A549 (cell line): ENCODE measurements around the gene FAM118B. TPM values are rescaled to one million over a fixed set of nuclear protein-coding genes. Genes with fewer than 3 reads are reported as not detected.

Experiments used
- ATAC-seq, 2 experiments: fragments of 200-7000 bp in 1 of 2; fragments of >200 bp in 1 of 2; cut with Nextera tagmentation in 1 of 2; cut with Tn5 transposase in 1 of 2; 3 replicates each; pipeline versions ENCODE4 v1.8.0 to v1.9.1; 2018 to 2020; ENCODE audit warnings: mild to moderate bottlenecking in 1 of 2, moderate library complexity in 1 of 2
- CTCF ChIA-PET: fragments of 300-600 bp; sonication (Branson Sonifier 250); formaldehyde crosslinking; extraction: SDS; loops from one replicate; lab custom pipeline; 2021; ENCODE audit warnings: antibody characterized with exemption, inconsistent platforms; lab: Yijun Ruan, JAX
- POLR2A ChIA-PET: fragments of 350-600 bp; formaldehyde crosslinking; extraction: SDS; loops from one replicate; lab custom pipeline; 2021; ENCODE audit warnings: antibody characterized with exemption, inconsistent platforms; lab: Yijun Ruan, JAX
- DNase-seq, 2 experiments: peaks; one replicate each; pipeline versions ENCODE4 v3.0.0 to v3.0.0-alpha.2; 2011 to 2016; ENCODE audit warnings: low read depth in 1 of 2, low spot score in 1 of 2
- FAIRE-seq: peaks from 2 replicates; lab custom pipeline; 2011; peaks lifted over from hg19 to GRCh38; lab: Jason Lieb, UNC
- H3K27ac ChIP-seq, 2 experiments: fragments of >200 bp; sonication (Bioruptor Twin); formaldehyde crosslinking; 3 replicates each; pipeline ENCODE4 v1.5.1; 2016 to 2017
- H3K4me1 ChIP-seq: fragments of >200 bp; sonication (Bioruptor Twin); formaldehyde crosslinking; 3 replicates; pipeline ENCODE4 v1.6.1; 2016
- H3K4me2 ChIP-seq: fragments of >200 bp; sonication (Bioruptor Twin); formaldehyde crosslinking; 3 replicates; pipeline ENCODE4 v1.6.1; 2016
- H3K4me3 ChIP-seq: fragments of >200 bp; sonication (Bioruptor Twin); formaldehyde crosslinking; 3 replicates; pipeline ENCODE4 v1.5.1; 2016
- H3K9me3 ChIP-seq: fragments of >200 bp; sonication (Bioruptor Twin); formaldehyde crosslinking; 3 replicates; pipeline ENCODE4 v1.6.1; 2016
- CEBPB ChIP-seq, 2 experiments: fragments of >200 bp in 1 of 2; sonication (Bioruptor Twin) in 1 of 2; formaldehyde crosslinking in 1 of 2; IDR thresholded peaks; 2 replicates each; pipeline ENCODE4 v1.6.1; 2012 to 2016
- EHF ChIP-seq: fragments of 250-450 bp; sonication (Bioruptor Pico); IDR thresholded peaks from 2 replicates; pipeline ENCODE4 v1.5.0; 2020; ENCODE audit warnings: mild to moderate bottlenecking
- EP300 ChIP-seq, 2 experiments: fragments of >200 bp; sonication (Bioruptor Twin); formaldehyde crosslinking; IDR thresholded peaks; 2 replicates in 1 of 2; 3 replicates in 1 of 2; pipeline ENCODE4 v1.6.1; 2016 to 2017
- ESRRA ChIP-seq: fragments of 150-350 bp; IDR thresholded peaks from 2 replicates; pipeline ENCODE4 v1.6.1; 2014; ENCODE audit warnings: mild to moderate bottlenecking, low read length, borderline replicate concordance
- FOSB ChIP-seq: fragments of 250-450 bp; sonication (Bioruptor Pico); IDR thresholded peaks from 2 replicates; pipeline ENCODE4 v1.5.0; 2020; ENCODE audit warnings: mild to moderate bottlenecking, moderate library complexity
- GATA3 ChIP-seq: IDR thresholded peaks from 2 replicates; pipeline ENCODE4 v1.6.1; 2012; ENCODE audit warnings: borderline replicate concordance
- HDAC2 ChIP-seq: fragments of 200-600 bp; sonication (generic); IDR thresholded peaks from 2 replicates; pipeline ENCODE4 v1.6.1; 2016
- HEYL ChIP-seq: fragments of 250-450 bp; sonication (Bioruptor Pico); IDR thresholded peaks from 2 replicates; pipeline ENCODE4 v1.8.0; 2021; ENCODE audit warnings: mild to moderate bottlenecking, moderate library complexity
- JUN ChIP-seq, 2 experiments: fragments of >200 bp; sonication (Bioruptor Twin); formaldehyde crosslinking; IDR thresholded peaks; 2 replicates in 1 of 2; 3 replicates in 1 of 2; pipeline ENCODE4 v1.6.1; 2016 to 2017
- JUNB ChIP-seq: fragments of >200 bp; sonication (Bioruptor Twin); formaldehyde crosslinking; IDR thresholded peaks from 2 replicates; pipeline ENCODE4 v1.6.1; 2016
- MAFK ChIP-seq: fragments of 450-650 bp; IDR thresholded peaks from 2 replicates; pipeline ENCODE4 v1.6.1; 2014; ENCODE audit not compliant: partially characterized antibody
- MYC ChIP-seq: IDR thresholded peaks from 2 replicates; pipeline ENCODE4 v1.6.1; 2012; ENCODE audit warnings: mild to moderate bottlenecking, inconsistent platforms, low read length, improper control_type of control experiment, borderline replicate concordance
- NFE2L2 ChIP-seq: fragments of 150-350 bp; conservative IDR thresholded peaks from 2 replicates; pipeline ENCODE4 v1.6.1; 2014; ENCODE audit warnings: low read length
- NPAS2 ChIP-seq: fragments of 250-450 bp; sonication (Bioruptor Pico); IDR thresholded peaks from 2 replicates; pipeline ENCODE4 v1.8.0; 2022; ENCODE audit warnings: mild to moderate bottlenecking, moderate library complexity, borderline replicate concordance
- POLR2A ChIP-seq: IDR thresholded peaks from 2 replicates; pipeline ENCODE4 v1.6.1; 2012; ENCODE audit warnings: mild to moderate bottlenecking, low read length
- RAD21 ChIP-seq, 2 experiments: fragments of >200 bp in 1 of 2; sonication (Bioruptor Twin) in 1 of 2; formaldehyde crosslinking in 1 of 2; IDR thresholded peaks in 1 of 2; conservative IDR thresholded peaks in 1 of 2; 2 replicates in 1 of 2; 3 replicates in 1 of 2; pipeline ENCODE4 v1.6.1; 2012 to 2018; ENCODE audit warnings: inconsistent platforms in 1 of 2
- RCOR1 ChIP-seq: fragments of 150-350 bp; IDR thresholded peaks from 2 replicates; pipeline ENCODE4 v1.6.1; 2014; ENCODE audit warnings: antibody characterized with exemption, low read length, low read depth
- TFCP2L1 ChIP-seq: fragments of 250-450 bp; sonication (Bioruptor Pico); IDR thresholded peaks from 2 replicates; pipeline ENCODE4 v1.5.0; 2021; ENCODE audit warnings: mild to moderate bottlenecking
- TP53 ChIP-seq: fragments of 250-450 bp; sonication (Bioruptor Pico); IDR thresholded peaks from 2 replicates; pipeline ENCODE4 v1.5.0; 2021; ENCODE audit warnings: mild to moderate bottlenecking, moderate library complexity
- ZC3H11A ChIP-seq: fragments of 450-650 bp; IDR thresholded peaks from 2 replicates; pipeline ENCODE4 v1.6.1; 2014; ENCODE audit warnings: antibody characterized with exemption, mild to moderate bottlenecking
- ZFP36 ChIP-seq: fragments of 450-650 bp; IDR thresholded peaks from 2 replicates; pipeline ENCODE4 v1.6.1; 2014; ENCODE audit warnings: borderline replicate concordance; ENCODE audit not compliant: partially characterized antibody
- ZSCAN20 ChIP-seq: fragments of 250-450 bp; sonication (Bioruptor Pico); IDR thresholded peaks from 2 replicates; pipeline ENCODE4 v1.8.0; 2022; ENCODE audit warnings: mild to moderate bottlenecking, moderate library complexity
- WGBS: methylation state at CpG from one replicate; pipeline ENCODE4 v1.1.6; 2017; ENCODE audit errors: missing lambda C conversion rate; 5-methylcytosine and 5-hydroxymethylcytosine counted together
- polyA plus RNA-seq, 4 experiments: library from polyadenylated mRNA; depleted of rRNA in 3 of 4; stranded (reverse); fragments of >200 nt; fragmentation: RNase III in 1 of 4; extraction: RNeasy Plus Mini Kit Qiagen cat#74134 plus additional on column Dnase treatment in 1 of 4; gene quantifications; 2 replicates in 3 of 4; 3 replicates in 1 of 4; pipeline ENCODE4 v1.2.3, GENCODE V29; 2011 to 2017
- TF ChIP-seq, protein P1 (sequence below): fragments of 200-600 bp; sonication (generic); IDR thresholded peaks from 2 replicates; pipeline ENCODE4 v1.6.1; 2016; ENCODE audit warnings: antibody characterized with exemption, mild to moderate bottlenecking, moderate library complexity
- TF ChIP-seq, protein P2 (sequence below): fragments of 250-450 bp; sonication (Bioruptor Pico); IDR thresholded peaks from 2 replicates; pipeline ENCODE4 v1.5.0; 2020; ENCODE audit warnings: low read depth, mild to moderate bottlenecking, moderate library complexity
- TF ChIP-seq, protein P3 (sequence below): fragments of 250-450 bp; sonication (Bioruptor Pico); IDR thresholded peaks from 2 replicates; pipeline ENCODE4 v1.5.0; 2021; ENCODE audit warnings: mild to moderate bottlenecking, moderate library complexity, borderline replicate concordance
- TF ChIP-seq, protein P4 (sequence below): fragments of >200 bp; sonication (Bioruptor Twin); formaldehyde crosslinking; IDR thresholded peaks from 3 replicates; pipeline ENCODE4 v1.5.1; 2016
- TF ChIP-seq, protein P5 (sequence below): IDR thresholded peaks from 2 replicates; pipeline ENCODE4 v1.6.1; 2012

The FAM118B gene
- polyA plus RNA-seq, 2 of the 4 experiments (the other 2 are of a cell fraction): 14.9 to 23.9 TPM

DNA sequence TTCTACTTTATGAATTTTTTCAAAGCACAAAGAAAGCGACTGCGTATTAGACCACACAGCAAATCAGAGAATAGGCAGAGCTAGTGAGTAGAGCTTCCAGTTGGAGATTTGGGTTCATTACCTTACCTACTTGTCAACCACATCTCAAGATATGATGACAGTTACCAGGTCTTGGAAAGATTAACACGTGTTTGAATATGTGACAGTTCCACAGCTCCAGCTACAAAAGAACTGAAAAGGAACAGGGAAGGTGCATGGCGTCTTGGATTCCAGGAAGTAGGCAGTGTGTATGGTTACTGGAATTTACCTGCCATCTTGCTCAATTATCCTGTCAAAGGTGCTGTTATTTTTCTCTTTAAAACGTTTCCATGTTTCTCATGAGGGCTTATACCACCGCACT, 76.7 kb downstream of the FAM118B start:
- Histone ChIP-seq H3K4me2 (no peak overlapping the region), H3K9me3 (no peaks in the 10 kb centered on the region), H3K4me1 (peaks cover 12% of the 10 kb centered on the region; the same call in 2 of the 3 replicates), H3K27ac (no peak overlapping the region), H3K4me3 (no peak overlapping the region)
- 84% methylated on average over 6 of the region's 6 CpGs for whole genome bisulfite sequencing
- TF ChIP-seq RCOR1 (no peak), NFE2L2 (no peak), RAD21 (conservative IDR thresholded peaks at IDR 0.05 in 1 of 2, IDR thresholded peaks at IDR 0.05 in 1 of 2) (no peak), ZFP36 (no peak), POLR2A (no peak), EHF (CRISPR knock-in tag) (no peak), MYC (no peak), TFCP2L1 (no peak), GATA3 (no peak), CEBPB (IDR thresholded peaks at IDR 0.05) (no peak), JUNB (no peak), FOSB (CRISPR knock-in tag) (no peak), MAFK (no peak), NPAS2 (CRISPR knock-in tag) (no peak)
- TF ChIP-seq, protein P1, sequence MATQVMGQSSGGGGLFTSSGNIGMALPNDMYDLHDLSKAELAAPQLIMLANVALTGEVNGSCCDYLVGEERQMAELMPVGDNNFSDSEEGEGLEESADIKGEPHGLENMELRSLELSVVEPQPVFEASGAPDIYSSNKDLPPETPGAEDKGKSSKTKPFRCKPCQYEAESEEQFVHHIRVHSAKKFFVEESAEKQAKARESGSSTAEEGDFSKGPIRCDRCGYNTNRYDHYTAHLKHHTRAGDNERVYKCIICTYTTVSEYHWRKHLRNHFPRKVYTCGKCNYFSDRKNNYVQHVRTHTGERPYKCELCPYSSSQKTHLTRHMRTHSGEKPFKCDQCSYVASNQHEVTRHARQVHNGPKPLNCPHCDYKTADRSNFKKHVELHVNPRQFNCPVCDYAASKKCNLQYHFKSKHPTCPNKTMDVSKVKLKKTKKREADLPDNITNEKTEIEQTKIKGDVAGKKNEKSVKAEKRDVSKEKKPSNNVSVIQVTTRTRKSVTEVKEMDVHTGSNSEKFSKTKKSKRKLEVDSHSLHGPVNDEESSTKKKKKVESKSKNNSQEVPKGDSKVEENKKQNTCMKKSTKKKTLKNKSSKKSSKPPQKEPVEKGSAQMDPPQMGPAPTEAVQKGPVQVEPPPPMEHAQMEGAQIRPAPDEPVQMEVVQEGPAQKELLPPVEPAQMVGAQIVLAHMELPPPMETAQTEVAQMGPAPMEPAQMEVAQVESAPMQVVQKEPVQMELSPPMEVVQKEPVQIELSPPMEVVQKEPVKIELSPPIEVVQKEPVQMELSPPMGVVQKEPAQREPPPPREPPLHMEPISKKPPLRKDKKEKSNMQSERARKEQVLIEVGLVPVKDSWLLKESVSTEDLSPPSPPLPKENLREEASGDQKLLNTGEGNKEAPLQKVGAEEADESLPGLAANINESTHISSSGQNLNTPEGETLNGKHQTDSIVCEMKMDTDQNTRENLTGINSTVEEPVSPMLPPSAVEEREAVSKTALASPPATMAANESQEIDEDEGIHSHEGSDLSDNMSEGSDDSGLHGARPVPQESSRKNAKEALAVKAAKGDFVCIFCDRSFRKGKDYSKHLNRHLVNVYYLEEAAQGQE: no peak
- TF ChIP-seq, protein P2, sequence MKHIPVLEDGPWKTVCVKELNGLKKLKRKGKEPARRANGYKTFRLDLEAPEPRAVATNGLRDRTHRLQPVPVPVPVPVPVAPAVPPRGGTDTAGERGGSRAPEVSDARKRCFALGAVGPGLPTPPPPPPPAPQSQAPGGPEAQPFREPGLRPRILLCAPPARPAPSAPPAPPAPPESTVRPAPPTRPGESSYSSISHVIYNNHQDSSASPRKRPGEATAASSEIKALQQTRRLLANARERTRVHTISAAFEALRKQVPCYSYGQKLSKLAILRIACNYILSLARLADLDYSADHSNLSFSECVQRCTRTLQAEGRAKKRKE (CRISPR knock-in tag): no peak
- TF ChIP-seq, protein P3, sequence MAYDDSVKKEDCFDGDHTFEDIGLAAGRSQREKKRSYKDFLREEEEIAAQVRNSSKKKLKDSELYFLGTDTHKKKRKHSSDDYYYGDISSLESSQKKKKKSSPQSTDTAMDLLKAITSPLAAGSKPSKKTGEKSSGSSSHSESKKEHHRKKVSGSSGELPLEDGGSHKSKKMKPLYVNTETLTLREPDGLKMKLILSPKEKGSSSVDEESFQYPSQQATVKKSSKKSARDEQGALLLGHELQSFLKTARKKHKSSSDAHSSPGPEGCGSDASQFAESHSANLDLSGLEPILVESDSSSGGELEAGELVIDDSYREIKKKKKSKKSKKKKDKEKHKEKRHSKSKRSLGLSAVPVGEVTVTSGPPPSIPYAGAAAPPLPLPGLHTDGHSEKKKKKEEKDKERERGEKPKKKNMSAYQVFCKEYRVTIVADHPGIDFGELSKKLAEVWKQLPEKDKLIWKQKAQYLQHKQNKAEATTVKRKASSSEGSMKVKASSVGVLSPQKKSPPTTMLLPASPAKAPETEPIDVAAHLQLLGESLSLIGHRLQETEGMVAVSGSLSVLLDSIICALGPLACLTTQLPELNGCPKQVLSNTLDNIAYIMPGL (CRISPR knock-in tag): no peak
- CTCF ChIA-PET: interaction anchor here (0.8 kb wide), 1 partner anchor 22 kb away, joined by 3 read pairs; no protein-coding TSS in a partner anchor
- POLR2A ChIA-PET: no interaction called here
- FAIRE-seq (no peak), ATAC-seq (no peak), DNase-seq (no peak)

DNA sequence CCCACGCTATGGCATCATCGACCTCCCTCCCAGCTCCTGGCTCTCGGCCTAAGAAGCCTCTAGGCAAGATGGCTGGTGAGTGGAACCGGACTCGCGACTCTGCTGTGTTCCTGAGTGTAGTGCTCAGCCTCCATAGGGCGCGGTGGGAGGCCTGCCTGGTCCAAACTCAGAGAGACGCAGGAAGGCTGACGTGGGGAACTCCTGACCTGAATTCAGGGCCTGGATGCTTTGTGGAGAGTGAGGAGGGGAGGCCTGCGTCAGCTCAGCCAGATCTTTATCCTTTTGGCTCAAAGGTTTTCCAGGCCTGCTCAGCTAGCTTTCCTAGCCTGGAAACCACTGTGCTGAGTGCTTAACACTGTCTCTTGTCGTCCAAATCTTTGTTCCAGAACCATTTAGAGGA, 79.3 kb downstream of the FAM118B start:
- DNase-seq (no peak), ATAC-seq (no peak), FAIRE-seq (no peak)
- ChIA-PET POLR2A (no interaction called here), CTCF (no interaction called here)
- Histone ChIP-seq H3K4me3 (no peak overlapping the region), H3K27ac (no peak overlapping the region), H3K4me2 (no peak overlapping the region), H3K4me1 (no peaks in the 10 kb centered on the region), H3K9me3 (no peaks in the 10 kb centered on the region)
- WGBS: 84% methylated on average over 9 of the region's 12 CpGs
- TF ChIP-seq ESRRA: no peak
- TF ChIP-seq, protein P4, sequence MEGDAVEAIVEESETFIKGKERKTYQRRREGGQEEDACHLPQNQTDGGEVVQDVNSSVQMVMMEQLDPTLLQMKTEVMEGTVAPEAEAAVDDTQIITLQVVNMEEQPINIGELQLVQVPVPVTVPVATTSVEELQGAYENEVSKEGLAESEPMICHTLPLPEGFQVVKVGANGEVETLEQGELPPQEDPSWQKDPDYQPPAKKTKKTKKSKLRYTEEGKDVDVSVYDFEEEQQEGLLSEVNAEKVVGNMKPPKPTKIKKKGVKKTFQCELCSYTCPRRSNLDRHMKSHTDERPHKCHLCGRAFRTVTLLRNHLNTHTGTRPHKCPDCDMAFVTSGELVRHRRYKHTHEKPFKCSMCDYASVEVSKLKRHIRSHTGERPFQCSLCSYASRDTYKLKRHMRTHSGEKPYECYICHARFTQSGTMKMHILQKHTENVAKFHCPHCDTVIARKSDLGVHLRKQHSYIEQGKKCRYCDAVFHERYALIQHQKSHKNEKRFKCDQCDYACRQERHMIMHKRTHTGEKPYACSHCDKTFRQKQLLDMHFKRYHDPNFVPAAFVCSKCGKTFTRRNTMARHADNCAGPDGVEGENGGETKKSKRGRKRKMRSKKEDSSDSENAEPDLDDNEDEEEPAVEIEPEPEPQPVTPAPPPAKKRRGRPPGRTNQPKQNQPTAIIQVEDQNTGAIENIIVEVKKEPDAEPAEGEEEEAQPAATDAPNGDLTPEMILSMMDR: no peak
- TF ChIP-seq HEYL (CRISPR knock-in tag): no peak
- no peak for TF ChIP-seq HDAC2
- TF ChIP-seq, protein P2 (CRISPR knock-in tag): no peak
- no peak for TF ChIP-seq ZSCAN20 (CRISPR knock-in tag)
- TF ChIP-seq MYC: no peak
- TF ChIP-seq ZC3H11A: no peak
- TF ChIP-seq EP300 (IDR thresholded peaks at IDR 0.05): no peak
- TF ChIP-seq, protein P5, sequence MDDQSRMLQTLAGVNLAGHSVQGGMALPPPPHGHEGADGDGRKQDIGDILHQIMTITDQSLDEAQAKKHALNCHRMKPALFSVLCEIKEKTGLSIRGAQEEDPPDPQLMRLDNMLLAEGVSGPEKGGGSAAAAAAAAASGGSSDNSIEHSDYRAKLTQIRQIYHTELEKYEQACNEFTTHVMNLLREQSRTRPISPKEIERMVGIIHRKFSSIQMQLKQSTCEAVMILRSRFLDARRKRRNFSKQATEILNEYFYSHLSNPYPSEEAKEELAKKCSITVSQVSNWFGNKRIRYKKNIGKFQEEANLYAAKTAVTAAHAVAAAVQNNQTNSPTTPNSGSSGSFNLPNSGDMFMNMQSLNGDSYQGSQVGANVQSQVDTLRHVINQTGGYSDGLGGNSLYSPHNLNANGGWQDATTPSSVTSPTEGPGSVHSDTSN: no peak
- TF ChIP-seq EHF (CRISPR knock-in tag): no peak
- no peak for TF ChIP-seq TP53 (CRISPR knock-in tag)
- TF ChIP-seq RCOR1: no peak
- no peak for TF ChIP-seq JUN (IDR thresholded peaks at IDR 0.05)
